GM18868 (cell line): ENCODE measurements around the gene KIRREL1.
A peak's percentile ranks its signal among the peaks of the same experiment; 100 is the strongest.
"Not testable (repeated sequence)": the region's sequence is repeated elsewhere in the genome, so short reads cannot be mapped to it uniquely, and the experiment has no call there.

Source experiments
- ATAC-seq: cut with Tn5 transposase; IDR thresholded peaks from one replicate; pipeline ENCODE4 v1.9.1; 2021; ENCODE audit warnings: mild to moderate bottlenecking, moderate library complexity; ENCODE audit not compliant: unreplicated experiment

KIRREL1 gene

DNA sequence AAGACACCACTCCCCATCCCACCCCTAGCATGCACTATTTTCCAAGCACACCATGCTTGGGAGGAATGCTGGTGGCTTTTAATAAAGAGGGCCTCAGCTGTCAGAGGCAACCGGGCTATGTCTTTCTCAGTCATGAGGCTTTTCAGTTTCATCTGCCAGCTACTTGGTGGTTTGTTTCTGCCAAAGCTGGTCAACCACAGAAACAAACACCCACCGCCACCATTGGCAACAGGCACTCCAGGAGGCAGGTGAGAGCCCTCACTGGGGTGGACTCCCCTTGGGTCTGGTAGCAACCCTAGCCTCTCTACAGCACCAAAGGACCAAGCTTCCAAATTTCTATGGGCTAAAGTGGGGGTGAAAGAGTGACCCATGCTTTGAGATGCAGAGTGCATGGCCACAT, 133.0 kb downstream of the KIRREL1 start:
- no peak for ATAC-seq

DNA sequence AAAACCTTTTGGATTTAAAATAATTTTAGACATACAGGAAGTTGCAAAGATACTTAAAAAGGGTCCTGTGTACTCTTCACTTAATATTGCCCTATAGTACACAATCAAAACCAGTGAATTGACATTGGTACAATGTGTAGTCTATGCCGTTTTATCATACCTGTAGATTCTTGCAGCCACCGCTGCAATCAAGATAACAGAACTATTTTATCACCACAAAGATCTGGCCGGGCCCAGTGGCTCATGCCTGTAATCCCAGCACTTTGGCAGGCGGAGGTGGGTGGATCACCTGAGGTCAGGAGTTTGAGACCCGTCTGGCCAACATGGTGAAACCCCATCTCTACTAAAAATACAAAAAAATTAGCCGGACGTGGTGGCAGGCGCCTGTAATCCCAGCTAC, 135.1 kb downstream of the KIRREL1 start:
- ATAC-seq, result not testable (repeated sequence)

DNA sequence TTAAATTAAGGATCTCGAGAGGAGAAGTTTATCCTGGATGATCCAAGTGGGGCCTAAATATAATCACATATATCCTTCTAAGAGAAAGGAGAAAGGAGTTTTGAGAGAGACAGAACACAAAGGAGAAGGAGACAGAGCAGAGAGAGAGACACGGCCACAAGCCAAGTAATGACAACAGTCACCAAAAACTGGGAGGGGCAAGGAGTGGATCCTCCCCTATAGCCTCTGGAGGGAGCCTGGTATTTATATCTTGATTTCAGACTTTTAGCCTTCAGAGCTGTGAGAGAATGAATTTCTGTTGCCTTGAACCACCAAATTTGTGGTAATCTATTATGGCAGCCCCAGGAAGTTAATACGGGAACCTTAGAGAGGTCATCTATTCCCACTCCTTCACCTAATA, 137.8 kb downstream of the KIRREL1 start:
- ATAC-seq, result no peak

- no peak for ATAC-seq
Observed at GRCh38 chr1:158140764-158141192, 147.3 kb downstream of the KIRREL1 start.

DNA sequence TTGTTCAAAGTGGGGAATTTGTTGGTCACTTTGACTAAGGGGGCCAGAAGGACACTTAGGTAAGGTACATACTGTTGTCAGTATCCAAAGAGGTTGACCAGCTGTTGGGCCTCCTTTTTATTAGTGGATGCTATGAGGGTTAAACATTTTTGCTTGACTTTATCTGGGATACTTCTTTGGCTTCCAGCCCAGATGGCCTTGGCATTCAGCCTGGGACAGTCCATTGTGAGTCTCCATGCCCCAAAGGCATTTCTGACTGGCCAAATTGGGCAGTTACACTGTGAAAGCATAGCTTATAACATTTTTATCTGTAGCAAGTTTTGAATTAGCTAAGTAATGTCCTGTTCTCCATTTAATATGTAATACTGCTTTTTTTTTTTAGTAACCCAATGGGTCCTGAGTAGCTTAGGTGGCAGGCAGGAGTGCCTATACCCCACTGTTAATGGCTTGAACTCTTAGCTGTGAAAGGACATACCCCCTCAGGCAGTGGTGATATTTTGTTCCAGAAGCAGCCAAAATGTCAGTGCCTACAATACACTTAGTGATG, 151.8 kb downstream of the KIRREL1 start:
- no peak for ATAC-seq

- ATAC-seq, result no peak
Observed at GRCh38 chr1:158146165-158146564, 152.7 kb downstream of the KIRREL1 start.

DNA sequence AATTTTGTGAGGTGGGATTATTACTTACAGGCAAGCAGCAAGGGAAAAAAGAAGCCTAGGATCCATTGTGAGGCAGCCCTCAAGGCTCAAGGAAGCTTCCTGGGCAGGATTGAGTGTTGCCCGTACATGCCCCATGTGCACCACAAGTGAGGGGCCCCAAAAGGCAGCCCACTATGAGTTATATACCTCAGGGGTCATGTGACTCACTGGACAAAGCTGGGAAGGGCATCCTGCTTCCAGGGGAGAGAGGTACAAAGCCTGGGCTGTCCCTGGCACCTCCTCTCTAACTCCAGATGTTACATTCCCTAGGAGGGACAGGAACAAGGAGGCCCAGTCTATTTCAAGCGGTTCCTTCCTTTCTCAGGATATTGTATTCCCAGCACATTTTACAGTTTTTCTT, 153.3 kb downstream of the KIRREL1 start:
- ATAC-seq, result no peak

DNA sequence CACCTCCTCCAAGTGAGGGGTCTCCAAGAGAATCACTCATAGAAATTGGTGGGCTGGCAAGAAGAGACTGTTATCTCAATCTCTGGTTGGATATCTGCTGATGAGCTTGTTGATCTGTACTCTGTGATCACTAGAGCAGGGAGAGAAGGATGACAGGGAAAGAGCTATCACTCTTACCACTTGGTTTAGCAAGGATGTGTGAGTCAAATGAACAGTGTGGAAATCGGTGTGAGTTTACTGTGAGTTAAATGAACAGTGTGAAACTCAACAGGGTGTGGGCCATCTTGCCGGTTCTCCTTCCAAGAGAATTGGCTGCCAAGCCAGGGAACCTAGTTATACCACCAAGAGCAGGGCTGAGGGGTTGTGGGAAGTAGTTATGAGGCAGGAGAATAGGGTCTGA, 154.0 kb downstream of the KIRREL1 start:
- ATAC-seq, result no peak

GRCh38 chr1:158147869-158148268, 154.4 kb downstream of the KIRREL1 start:
- no peak for ATAC-seq

DNA sequence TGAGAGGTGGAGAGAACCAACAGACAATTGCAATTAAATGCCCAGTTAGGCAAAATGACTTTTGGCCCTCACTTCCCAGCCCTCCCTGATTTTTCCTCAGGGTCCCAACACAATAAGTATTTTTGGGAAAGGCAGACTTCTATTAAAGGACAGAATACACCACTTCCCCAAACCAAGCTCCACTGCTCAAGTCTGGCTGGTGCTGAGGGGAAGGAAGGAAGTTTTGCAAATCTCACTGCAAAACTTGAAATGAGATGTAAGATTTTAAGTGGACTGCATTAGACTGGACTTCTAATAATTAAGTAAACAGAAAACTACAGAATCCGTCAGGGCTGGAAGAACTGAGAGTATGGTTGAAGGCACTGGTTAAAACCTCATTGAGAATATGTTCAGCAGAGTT, 155.0 kb downstream of the KIRREL1 start:
- no peak for ATAC-seq

- ATAC-seq, result peak; percentile 9
Observed at GRCh38 chr1:158149175-158149574, 155.7 kb downstream of the KIRREL1 start.
